Measurements from ENCODE around the gene SETBP1. TPM values are rescaled to one million over a fixed set of nuclear protein-coding genes. Genes with fewer than 3 reads are reported as not detected.

SETBP1 gene
- polyA plus RNA-seq, 1 experiment = 2.9 TPM

DNA sequence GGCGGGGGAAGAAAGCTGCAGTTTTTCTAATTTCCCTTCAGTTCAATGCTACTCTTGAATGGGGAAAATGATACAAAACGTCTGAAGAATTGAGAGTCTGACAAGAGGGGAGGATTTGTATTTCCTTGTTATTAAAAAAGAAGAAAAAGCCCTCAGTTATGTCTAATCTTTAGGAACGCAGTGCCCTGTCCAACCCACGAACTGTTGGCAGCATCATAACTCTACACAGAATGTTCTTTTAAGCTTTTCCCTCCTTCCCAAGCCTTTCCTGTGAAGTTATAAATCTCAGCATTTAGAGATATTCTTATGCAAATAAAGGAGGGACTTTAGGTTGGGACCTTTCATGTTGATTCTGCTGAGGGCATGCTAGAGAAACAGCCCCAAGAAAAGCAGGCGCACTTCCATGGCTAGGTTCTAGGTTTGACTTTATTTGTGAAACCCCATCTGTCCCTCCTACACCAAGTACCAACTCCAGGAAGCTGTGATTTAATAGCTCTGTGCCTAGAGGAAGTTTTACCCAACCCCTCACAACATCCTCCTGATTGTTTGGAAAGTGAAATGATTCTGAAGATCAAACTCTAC is 288.6 kb downstream of the SETBP1 start:
- H3K27me3 ChIP-seq (ENCODE audit: control insufficient read depth, insufficient read depth, low read length) = no peaks in the 10 kb centered on the region
- H3K36me3 ChIP-seq (ENCODE audit: control insufficient read depth, insufficient read depth, low read length) = no peaks in the 10 kb centered on the region
- TF ChIP-seq, protein P1, sequence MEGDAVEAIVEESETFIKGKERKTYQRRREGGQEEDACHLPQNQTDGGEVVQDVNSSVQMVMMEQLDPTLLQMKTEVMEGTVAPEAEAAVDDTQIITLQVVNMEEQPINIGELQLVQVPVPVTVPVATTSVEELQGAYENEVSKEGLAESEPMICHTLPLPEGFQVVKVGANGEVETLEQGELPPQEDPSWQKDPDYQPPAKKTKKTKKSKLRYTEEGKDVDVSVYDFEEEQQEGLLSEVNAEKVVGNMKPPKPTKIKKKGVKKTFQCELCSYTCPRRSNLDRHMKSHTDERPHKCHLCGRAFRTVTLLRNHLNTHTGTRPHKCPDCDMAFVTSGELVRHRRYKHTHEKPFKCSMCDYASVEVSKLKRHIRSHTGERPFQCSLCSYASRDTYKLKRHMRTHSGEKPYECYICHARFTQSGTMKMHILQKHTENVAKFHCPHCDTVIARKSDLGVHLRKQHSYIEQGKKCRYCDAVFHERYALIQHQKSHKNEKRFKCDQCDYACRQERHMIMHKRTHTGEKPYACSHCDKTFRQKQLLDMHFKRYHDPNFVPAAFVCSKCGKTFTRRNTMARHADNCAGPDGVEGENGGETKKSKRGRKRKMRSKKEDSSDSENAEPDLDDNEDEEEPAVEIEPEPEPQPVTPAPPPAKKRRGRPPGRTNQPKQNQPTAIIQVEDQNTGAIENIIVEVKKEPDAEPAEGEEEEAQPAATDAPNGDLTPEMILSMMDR (IDR thresholded peaks at IDR 0.05; ENCODE audit: insufficient read depth, low read depth, low read length) = no peak
- H3K4me3 ChIP-seq (ENCODE audit: low read depth, low read length) = no peak overlapping the region
- no peak for DNase-seq (ENCODE audit: low read depth)
- ChIA-PET CTCF (no interaction called here), POLR2A (no interaction called here)

DNA sequence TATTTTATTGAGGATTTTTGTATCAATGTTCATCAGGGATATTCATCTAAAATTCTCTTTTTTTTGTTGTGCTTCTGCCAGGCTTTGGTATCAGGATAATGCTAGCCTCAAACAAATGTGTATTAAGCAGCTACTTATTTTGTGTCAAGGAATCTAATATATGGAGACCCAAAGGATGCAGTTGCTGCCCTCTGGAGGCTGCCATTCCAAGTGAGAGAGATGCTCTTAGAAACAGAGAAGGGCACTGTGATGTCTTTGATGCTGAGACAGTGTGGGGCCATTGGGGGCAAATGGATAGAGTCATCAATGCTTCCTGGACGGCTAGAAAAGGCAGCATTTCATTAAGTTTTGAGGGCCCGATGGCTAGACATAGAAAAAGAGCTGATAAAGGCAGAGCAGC is 292.6 kb downstream of the SETBP1 start:
- Histone ChIP-seq H3K4me3 (ENCODE audit: low read depth, low read length) (no peak overlapping the region), H3K27me3 (ENCODE audit: control insufficient read depth, insufficient read depth, low read length) (no peaks in the 10 kb centered on the region), H3K36me3 (ENCODE audit: control insufficient read depth, insufficient read depth, low read length) (no peaks in the 10 kb centered on the region)
- TF ChIP-seq, protein P1 (IDR thresholded peaks at IDR 0.05; ENCODE audit: insufficient read depth, low read depth, low read length) = peak; percentile 22; the same call in 1 of the 2 replicates
- POLR2A ChIA-PET = interaction anchor here (0.6 kb wide), 1 partner anchor 745 kb away, joined by 8 read pairs; no protein-coding TSS in a partner anchor
- DNase-seq (ENCODE audit: low read depth) = no peak
- CTCF ChIA-PET = interaction anchor here (1.2 kb wide), 1 partner anchor 11 kb away, joined by 4 read pairs; no protein-coding TSS in a partner anchor

DNA sequence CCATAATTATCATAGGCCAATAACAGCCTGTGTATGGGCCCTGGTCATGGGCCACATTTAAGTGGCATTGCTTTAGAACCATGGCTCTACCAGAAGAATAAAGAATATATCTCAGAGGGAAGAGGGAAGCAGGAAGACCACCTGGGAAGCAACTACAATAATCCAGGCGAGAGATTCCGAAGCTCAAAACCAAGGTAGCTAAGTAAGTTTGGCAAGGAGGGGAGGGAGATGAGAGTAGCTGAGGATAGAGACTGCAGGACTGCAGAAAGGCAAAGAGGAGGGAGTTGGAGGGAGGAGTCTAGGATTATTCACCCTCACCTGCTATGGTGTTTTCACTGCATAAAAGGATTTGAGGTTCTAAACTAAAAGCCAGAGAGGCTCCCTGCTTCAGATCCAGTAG is 293.5 kb downstream of the SETBP1 start:
- POLR2A ChIA-PET = no interaction called here
- TF ChIP-seq, protein P1 (IDR thresholded peaks at IDR 0.05; ENCODE audit: insufficient read depth, low read depth, low read length) = no peak
- no peaks in the 10 kb centered on the region for H3K27me3 ChIP-seq (ENCODE audit: control insufficient read depth, insufficient read depth, low read length)
- no peak overlapping the region for H3K4me3 ChIP-seq (ENCODE audit: low read depth, low read length)
- CTCF ChIA-PET = no interaction called here
- no peak for DNase-seq (ENCODE audit: low read depth)
- H3K36me3 ChIP-seq (ENCODE audit: control insufficient read depth, insufficient read depth, low read length) = no peaks in the 10 kb centered on the region

DNA sequence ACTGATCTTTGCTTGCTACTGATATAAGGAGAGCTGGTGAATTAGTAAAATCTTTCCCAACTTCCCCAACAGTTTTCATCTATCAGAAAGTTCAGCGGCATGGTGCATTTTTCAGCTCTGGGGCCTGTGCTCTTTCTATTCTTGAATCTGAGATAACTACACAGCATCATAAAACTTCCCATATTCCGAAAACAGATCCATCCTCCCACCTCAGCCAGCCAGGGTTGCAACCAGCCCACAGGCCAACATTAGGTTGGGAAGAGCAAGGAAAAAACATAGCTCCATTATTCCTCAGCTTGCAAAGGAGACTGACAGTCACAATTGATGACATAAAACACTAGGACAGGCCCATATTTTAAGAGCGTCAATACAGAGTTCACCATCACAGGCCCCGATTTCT is 297.2 kb downstream of the SETBP1 start:
- CTCF ChIA-PET = interaction anchor here (1.0 kb wide), 1 partner anchor 12 kb away, joined by 3 read pairs; no protein-coding TSS in a partner anchor
- Histone ChIP-seq H3K36me3 (ENCODE audit: control insufficient read depth, insufficient read depth, low read length) (no peaks in the 10 kb centered on the region), H3K27me3 (ENCODE audit: control insufficient read depth, insufficient read depth, low read length) (no peaks in the 10 kb centered on the region), H3K4me3 (ENCODE audit: low read depth, low read length) (no peak overlapping the region)
- DNase-seq (ENCODE audit: low read depth) = no peak
- TF ChIP-seq, protein P1 (IDR thresholded peaks at IDR 0.05; ENCODE audit: insufficient read depth, low read depth, low read length) = no peak
- POLR2A ChIA-PET = no interaction called here

DNA sequence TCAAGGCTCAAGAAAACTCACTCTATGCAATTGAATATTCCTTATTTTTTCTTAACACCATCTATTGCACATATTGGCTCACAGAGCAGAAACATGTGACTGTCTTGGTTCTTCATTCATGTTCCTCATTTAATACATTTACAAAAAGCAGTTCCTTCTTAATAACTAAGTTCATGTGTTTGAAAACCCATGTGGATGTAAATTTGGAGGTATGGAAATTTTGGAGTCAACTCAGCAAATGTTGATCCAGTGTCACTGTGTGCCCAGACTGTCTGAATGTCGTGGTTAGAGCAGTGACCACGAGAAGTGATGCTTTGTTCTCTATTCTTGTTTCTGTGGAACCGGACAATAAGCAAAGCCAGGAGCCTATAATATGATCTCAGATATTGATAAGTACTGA is 299.1 kb downstream of the SETBP1 start:
- CTCF ChIA-PET = no interaction called here

More for the DNA sequence above, 299.1 kb downstream of the SETBP1 start:
- TF ChIP-seq, protein P1 (IDR thresholded peaks at IDR 0.05; ENCODE audit: insufficient read depth, low read depth, low read length) = no peak
- Histone ChIP-seq H3K4me3 (ENCODE audit: low read depth, low read length) (no peak overlapping the region), H3K27me3 (ENCODE audit: control insufficient read depth, insufficient read depth, low read length) (no peaks in the 10 kb centered on the region), H3K36me3 (ENCODE audit: control insufficient read depth, insufficient read depth, low read length) (no peaks in the 10 kb centered on the region)
- DNase-seq (ENCODE audit: low read depth) = no peak
- POLR2A ChIA-PET = no interaction called here

All from BJ (cell line).